Tibial nerve (tissue), 4 donors: Measurements from ENCODE around the gene TMEM222. TPM values are rescaled to one million over a fixed set of nuclear protein-coding genes. Genes with fewer than 3 reads are reported as not detected.

Experiments used
- DNase-seq, 2 donors: peaks; one replicate each; pipeline ENCODE4 v3.0.0-alpha.2; 2019; ENCODE audit warnings: low spot score in 2 of 2
- H3K27ac ChIP-seq, 4 donors: fragments of 200-600 bp; sonication (generic) in 3 of 4; one replicate each; pipeline ENCODE4 v1.5.1; 2017 to 2019; ENCODE audit warnings: mild to moderate bottlenecking in 1 of 4
- H3K27me3 ChIP-seq, 2 donors: fragments of 200-600 bp; sonication (generic) in 1 of 2; one replicate each; pipeline versions ENCODE4 v1.5.1 to v1.6.0; 2017 to 2019
- H3K36me3 ChIP-seq, 3 donors: fragments of 200-600 bp; sonication (generic); one replicate each; pipeline ENCODE4 v1.5.1; 2018 to 2019
- H3K4me1 ChIP-seq, 4 donors: fragments of 200-600 bp; sonication (generic) in 3 of 4; one replicate each; pipeline ENCODE4 v1.5.1; 2017 to 2019
- H3K4me3 ChIP-seq, 4 donors: fragments of 200-600 bp; sonication (generic) in 3 of 4; one replicate each; pipeline ENCODE4 v1.5.1; 2017 to 2019; ENCODE audit warnings: mild to moderate bottlenecking in 1 of 4, moderate library complexity in 1 of 4
- H3K9me3 ChIP-seq, 4 donors: fragments of 200-600 bp; sonication (generic) in 3 of 4; one replicate each; pipeline ENCODE4 v1.5.1; 2017 to 2019
- EP300 ChIP-seq, 2 donors: sonication (generic); formaldehyde crosslinking; IDR thresholded peaks; one replicate each; pipeline ENCODE4 v1.6.1; 2017; ENCODE audit warnings: antibody characterized with exemption in 2 of 2, mild to moderate bottlenecking in 1 of 2
- POLR2A ChIP-seq, 2 donors: fragments of 450-650 bp; IDR thresholded peaks; one replicate each; pipeline ENCODE4 v1.6.1; 2017; ENCODE audit warnings: antibody characterized with exemption in 2 of 2, mild to moderate bottlenecking in 2 of 2, moderate library complexity in 2 of 2
- WGBS, 2 donors: methylation state at CpG; one replicate each; pipeline ENCODE4 v1.1.5; 2018; 5-methylcytosine and 5-hydroxymethylcytosine counted together
- total RNA-seq, 4 donors: library from RNA; depleted of rRNA; stranded (reverse); fragments of >200 nt; gene quantifications; one replicate each; pipeline ENCODE4 v1.1.0, GENCODE V29; 2016
- TF ChIP-seq, protein P1 (sequence below), 5 experiments: fragments of 200-600 bp in 3 of 5; fragments of 450-650 bp in 2 of 5; sonication (generic) in 3 of 5; IDR thresholded peaks; one replicate each; pipeline ENCODE4 v1.5.1; 2016 to 2019; ENCODE audit warnings: antibody characterized with exemption in 5 of 5, mild to moderate bottlenecking in 3 of 5, moderate library complexity in 2 of 5

TMEM222 gene
- total RNA-seq, 4 donors from 2014 or later, result 21.4 to 35.4 (median 27.5) TPM

DNA sequence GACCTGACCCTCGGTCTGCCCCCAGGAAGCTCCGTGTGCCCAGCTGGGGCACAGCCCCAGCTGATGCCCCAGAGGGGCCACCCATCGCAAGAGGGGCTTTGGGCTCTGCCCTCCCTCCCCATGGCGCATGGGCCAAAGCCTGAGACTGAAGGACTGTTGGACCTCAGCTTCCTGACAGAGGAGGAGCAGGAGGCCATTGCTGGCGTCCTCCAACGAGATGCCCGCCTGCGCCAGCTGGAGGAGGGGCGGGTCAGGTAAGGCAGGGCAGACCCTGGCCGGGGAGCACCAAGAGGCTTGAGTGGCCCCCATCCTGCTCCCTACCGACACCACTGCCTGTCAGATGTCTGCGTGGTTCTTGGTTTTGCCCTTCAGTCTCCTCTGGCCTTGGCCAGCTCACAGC lies 23.3 kb downstream of the TMEM222 start:
- Histone ChIP-seq H3K27me3 (peaks cover 0 to 15% of the 10 kb centered on the region in 2 donors), H3K27ac (no peak overlapping the region), H3K9me3 (no peaks in the 10 kb centered on the region), H3K4me3 (no peak overlapping the region), H3K4me1 (peaks cover 0 to 26% (median 15%) of the 10 kb centered on the region in 4 donors), H3K36me3 (no peaks in the 10 kb centered on the region)
- TF ChIP-seq, protein P1, sequence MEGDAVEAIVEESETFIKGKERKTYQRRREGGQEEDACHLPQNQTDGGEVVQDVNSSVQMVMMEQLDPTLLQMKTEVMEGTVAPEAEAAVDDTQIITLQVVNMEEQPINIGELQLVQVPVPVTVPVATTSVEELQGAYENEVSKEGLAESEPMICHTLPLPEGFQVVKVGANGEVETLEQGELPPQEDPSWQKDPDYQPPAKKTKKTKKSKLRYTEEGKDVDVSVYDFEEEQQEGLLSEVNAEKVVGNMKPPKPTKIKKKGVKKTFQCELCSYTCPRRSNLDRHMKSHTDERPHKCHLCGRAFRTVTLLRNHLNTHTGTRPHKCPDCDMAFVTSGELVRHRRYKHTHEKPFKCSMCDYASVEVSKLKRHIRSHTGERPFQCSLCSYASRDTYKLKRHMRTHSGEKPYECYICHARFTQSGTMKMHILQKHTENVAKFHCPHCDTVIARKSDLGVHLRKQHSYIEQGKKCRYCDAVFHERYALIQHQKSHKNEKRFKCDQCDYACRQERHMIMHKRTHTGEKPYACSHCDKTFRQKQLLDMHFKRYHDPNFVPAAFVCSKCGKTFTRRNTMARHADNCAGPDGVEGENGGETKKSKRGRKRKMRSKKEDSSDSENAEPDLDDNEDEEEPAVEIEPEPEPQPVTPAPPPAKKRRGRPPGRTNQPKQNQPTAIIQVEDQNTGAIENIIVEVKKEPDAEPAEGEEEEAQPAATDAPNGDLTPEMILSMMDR (IDR thresholded peaks at IDR 0.05), result no peak
- TF ChIP-seq POLR2A (IDR thresholded peaks at IDR 0.05), result no peak
- no peak for TF ChIP-seq EP300 (IDR thresholded peaks at IDR 0.05)
- no peak for DNase-seq
- WGBS, 2 donors, result 89 to 92% methylated on average over 11 to 12 of the region's 12 CpGs

DNA sequence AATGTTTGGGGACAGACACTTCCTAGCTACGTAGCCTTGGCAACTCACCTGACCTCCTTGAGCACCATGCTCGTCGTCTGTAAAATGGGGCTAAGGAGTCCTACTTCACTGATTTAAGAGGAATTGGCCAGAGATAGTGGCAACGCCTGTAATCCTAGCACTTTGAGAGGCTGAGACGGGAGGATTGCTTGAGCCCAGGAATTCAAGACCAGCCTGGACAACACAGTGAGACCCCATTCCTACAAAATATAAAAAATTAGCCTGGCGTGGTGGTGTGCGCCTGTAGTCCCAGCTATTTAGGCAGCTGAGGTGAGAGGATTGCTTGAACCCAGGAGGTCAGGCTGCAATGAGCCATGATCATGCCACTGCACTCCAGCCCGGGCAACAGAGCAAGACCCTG lies 24.4 kb downstream of the TMEM222 start:
- H3K4me1 ChIP-seq, result peaks cover 0 to 36% (median 25%) of the 10 kb centered on the region in 4 donors
- WGBS, 2 donors, result 92% methylated on average over 8 of the region's 8 CpGs
- no peaks in the 10 kb centered on the region for H3K9me3 ChIP-seq
- no peak overlapping the region for H3K4me3 ChIP-seq
- H3K27ac ChIP-seq, result no peak overlapping the region
- no peak for TF ChIP-seq EP300 (IDR thresholded peaks at IDR 0.05)
- TF ChIP-seq, protein P1 (IDR thresholded peaks at IDR 0.05), result no peak
- no peak for TF ChIP-seq POLR2A (IDR thresholded peaks at IDR 0.05)
- peaks cover 0 to 19% of the 10 kb centered on the region in 2 donors for H3K27me3 ChIP-seq
- H3K36me3 ChIP-seq, result no peaks in the 10 kb centered on the region
- DNase-seq, result no peak

DNA sequence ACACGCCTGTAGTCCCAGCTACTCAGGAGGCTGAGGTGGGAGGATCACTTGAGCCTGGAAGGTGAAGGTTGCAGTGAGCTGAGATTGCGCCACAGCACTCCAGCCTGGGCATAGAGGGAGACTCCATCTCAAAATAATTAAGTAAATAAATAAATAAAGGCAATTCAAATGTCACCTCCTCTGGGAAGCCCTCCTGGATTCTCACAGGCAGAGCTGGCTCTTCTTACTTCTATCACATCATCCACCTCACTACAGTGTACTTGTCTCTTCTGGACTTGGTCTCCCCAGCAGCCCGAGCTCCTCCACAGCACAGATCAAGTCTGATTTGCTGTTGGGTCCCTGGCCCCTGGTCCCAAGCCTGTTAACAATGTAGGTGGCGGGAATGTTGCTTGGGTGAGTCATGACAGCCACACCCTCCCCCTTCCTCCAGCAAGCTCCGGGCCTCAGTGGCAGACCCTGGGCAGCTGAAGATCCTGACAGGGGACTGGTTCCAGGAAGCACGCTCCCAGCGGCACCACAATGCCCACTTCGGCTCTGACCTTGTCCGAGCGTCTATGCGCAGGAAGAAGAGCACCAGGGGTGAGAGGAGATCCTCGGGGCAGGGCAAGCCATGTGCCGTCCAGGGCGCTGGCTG lies 25.1 kb downstream of the TMEM222 start:
- H3K27ac ChIP-seq, result no peak overlapping the region
- WGBS, 2 donors, result 69 to 85% methylated on average over 12 to 13 of the region's 14 CpGs
- DNase-seq, result no peak
- no peaks in the 10 kb centered on the region for H3K9me3 ChIP-seq
- peaks cover 0 to 19% of the 10 kb centered on the region in 2 donors for H3K27me3 ChIP-seq
- H3K36me3 ChIP-seq, result no peaks in the 10 kb centered on the region
- peaks cover 0 to 31% (median 24%) of the 10 kb centered on the region in 4 donors for H3K4me1 ChIP-seq
- TF ChIP-seq EP300 (IDR thresholded peaks at IDR 0.05) (no peak), POLR2A (IDR thresholded peaks at IDR 0.05) (no peak)
- TF ChIP-seq, protein P1 (IDR thresholded peaks at IDR 0.05), result no peak
- H3K4me3 ChIP-seq, result no peak overlapping the region

DNA sequence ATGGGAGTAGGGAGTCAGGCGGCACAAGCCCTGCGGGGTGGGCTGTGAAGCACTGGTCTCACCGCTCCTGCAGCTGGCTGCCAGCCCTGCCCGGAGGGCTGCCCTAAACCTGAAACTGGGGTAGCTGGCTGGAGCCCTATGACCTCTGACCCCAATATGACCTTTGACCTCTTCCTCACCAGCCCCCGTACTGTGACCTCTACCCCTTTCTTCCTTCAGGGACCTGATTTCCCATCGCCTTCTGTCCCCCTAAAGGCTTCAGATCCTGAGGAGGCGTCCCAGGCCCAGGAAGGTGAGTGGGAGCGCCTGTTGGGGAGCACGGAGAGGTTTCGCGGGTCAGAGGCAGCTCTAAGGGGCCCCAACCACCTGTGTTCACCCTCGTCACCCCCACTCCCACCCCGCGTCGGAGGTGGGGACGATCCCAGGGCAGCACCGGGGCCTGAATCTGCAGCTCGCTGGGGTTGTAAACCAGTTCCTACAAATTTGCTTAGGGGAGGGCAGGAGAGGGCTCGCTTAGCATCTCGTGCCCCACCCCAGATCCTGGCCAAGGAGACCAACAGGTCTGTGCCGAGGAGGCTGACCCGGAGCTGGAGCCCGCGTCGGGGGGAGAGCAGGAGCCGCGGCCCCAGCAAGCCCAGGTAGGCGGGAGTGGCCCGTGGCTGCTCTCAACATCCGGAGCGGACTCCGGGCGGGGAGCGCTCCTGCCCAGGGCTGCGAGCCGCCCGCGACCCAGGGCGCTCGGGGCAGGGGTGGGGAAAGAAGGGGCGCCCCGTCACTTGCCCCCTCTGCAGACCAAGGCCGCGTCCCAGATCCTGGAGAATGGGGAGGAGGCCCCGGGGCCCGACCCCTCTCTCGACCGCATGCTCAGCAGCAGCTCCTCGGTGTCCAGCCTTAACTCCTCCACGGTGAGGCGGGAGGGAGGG lies 27.2 kb downstream of the TMEM222 start:
- H3K9me3 ChIP-seq, result no peaks in the 10 kb centered on the region
- peaks cover 0 to 14% (median 0%) of the 10 kb centered on the region in 3 donors for H3K36me3 ChIP-seq
- no peak for DNase-seq
- 23% methylated on average over 36 to 39 of the region's 51 CpGs for WGBS, 2 donors
- peak overlapping the region; percentile 15 to 54 (median 35) for H3K4me3 ChIP-seq
- peaks cover 0 to 19% of the 10 kb centered on the region in 2 donors for H3K27me3 ChIP-seq
- H3K27ac ChIP-seq, result peak overlapping the region in 1 of 4 donors; percentile 19
- TF ChIP-seq EP300 (IDR thresholded peaks at IDR 0.05), result no peak
- TF ChIP-seq POLR2A (IDR thresholded peaks at IDR 0.05), result no peak
- TF ChIP-seq, protein P1 (IDR thresholded peaks at IDR 0.05), result no peak
- peaks cover 0 to 29% (median 24%) of the 10 kb centered on the region in 4 donors for H3K4me1 ChIP-seq
